Islet precursor cell (in vitro differentiated cells): Measurements from ENCODE around the gene ERG.
A peak's percentile ranks its signal among the peaks of the same experiment; 100 is the strongest.

ENCODE experiments used
- DNase-seq: peaks from one replicate; pipeline ENCODE4 v3.0.0-alpha.2; 2018

Gene ERG

GRCh38 chr21:38388203-38388602 lies 110.1 kb downstream of the ERG start:
- DNase-seq = no peak

- peak; percentile 77 for DNase-seq
These were observed 111.3 kb downstream of the ERG start for GRCh38 chr21:38386967-38387366.

GRCh38 chr21:38385427-38386175 lies 112.7 kb downstream of the ERG start:
- no peak for DNase-seq

GRCh38 chr21:38384675-38385426 lies 113.4 kb downstream of the ERG start:
- DNase-seq = no peak

GRCh38 chr21:38384238-38384560 lies 114.1 kb downstream of the ERG start:
- no peak for DNase-seq

- no peak for DNase-seq
These were observed 114.7 kb downstream of the ERG start for GRCh38 chr21:38383411-38384237.

- DNase-seq = no peak
These were observed 117.7 kb downstream of the ERG start for GRCh38 chr21:38380481-38381137.

DNA sequence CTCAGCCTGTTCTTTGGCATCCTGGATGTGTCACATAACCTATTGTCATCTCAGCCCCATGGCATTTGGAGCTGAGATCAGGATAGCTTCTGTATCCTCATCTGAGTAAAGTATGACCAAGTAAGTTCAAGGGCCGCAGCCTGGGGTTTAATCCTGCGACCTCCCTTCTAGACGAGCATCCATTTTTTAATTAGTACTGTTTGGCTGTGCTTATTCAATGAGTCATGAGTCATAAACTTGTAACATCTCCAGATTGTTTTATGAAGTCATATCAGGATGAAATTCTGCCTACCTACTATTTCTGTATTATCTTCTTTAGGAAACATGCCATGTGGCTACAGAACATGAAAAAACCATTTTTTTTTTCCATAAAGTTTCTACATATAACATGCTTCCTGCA lies 119.1 kb downstream of the ERG start:
- no peak for DNase-seq

GRCh38 chr21:38377165-38378088 lies 120.8 kb downstream of the ERG start:
- no peak for DNase-seq

- DNase-seq = no peak
These were observed 121.6 kb downstream of the ERG start for GRCh38 chr21:38376693-38377092.

DNA sequence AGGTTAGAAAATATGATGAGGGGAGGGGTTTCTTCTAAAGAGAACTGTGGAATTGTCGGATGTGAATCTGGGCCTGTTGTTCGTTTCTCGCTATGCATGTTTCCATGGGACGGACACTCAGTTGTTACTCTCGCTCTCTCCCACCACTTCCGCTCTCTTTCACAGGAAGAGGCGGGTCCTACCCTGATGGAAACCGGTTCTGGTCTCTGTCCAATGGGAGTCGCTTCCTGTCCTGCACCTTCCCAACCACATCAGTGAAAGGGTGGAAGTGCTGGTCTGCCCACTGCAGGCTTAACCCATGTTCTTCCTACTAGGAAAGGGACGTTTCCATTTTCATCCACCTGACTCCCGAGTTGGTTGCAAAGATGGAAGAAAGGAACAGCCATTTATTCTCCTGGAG lies 122.0 kb downstream of the ERG start:
- DNase-seq = no peak

DNA sequence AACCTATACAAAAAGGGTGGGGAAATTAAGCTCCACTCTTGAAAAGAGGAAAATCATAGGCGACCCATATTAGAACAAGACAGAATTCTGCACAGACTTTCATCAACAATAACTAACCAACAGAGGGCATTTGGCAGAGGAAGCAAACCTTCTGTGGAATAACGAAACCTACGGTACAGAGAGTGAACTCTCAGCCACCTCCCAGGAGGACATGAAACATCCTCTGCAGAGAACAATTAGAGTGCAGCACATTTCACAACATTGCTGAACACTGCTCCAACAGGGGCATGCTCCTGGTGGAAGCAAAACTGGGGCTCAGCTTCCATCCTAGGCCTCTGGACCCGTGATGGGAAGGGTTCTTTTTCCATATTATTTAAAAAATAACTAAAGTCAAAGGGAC lies 130.6 kb downstream of the ERG start:
- no peak for DNase-seq

DNA sequence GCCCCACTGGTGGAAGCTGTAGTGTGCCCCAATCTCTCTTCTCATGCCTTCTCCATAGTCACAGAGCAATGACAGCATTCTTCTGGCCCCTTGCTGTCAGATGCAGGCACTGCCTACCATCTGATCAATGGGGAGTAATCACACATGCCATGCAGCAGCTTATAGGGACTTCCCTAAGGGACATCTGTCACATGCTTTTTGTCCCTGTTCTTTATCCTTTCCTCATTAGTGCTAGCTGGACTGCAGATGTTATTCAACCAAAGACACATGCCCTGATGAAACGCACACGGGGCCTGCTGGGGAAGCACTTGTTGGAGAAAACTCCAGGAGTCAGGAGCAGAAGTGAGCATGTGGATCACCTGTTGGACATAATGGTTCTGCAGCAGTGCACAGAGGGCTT lies 132.8 kb downstream of the ERG start:
- no peak for DNase-seq

GRCh38 chr21:38363693-38364092 lies 134.6 kb downstream of the ERG start:
- no peak for DNase-seq

GRCh38 chr21:38361324-38361723 lies 137.0 kb downstream of the ERG start:
- DNase-seq = no peak

- DNase-seq = no peak
These were observed 138.4 kb downstream of the ERG start for GRCh38 chr21:38359835-38360234.

- no peak for DNase-seq
These were observed 139.2 kb downstream of the ERG start for GRCh38 chr21:38359090-38359489.

- DNase-seq = no peak
These were observed 139.6 kb downstream of the ERG start for GRCh38 chr21:38358666-38359065.

DNA sequence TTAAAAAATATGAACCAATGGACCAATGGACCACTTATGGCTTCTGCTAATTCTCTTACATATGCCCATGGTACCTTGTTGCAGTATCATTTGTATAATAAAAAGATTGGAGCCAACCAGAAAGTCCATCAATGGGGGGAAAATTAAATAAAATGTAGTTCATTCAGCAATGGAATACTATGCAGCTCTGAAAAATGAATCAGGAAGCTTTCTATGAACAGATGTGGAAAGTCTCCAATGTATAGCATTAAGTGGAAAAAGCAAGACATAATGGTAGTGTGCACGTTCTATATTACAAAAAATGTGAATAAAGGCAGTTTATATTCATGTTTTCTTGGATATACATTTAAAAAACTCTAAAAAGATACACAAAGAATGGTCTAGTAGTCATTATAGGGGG lies 140.2 kb downstream of the ERG start:
- DNase-seq = no peak

GRCh38 chr21:38356883-38357625 lies 141.2 kb downstream of the ERG start:
- no peak for DNase-seq
